ENCODE data around the gene SERTAD4. TPM values are rescaled to one million over a fixed set of nuclear protein-coding genes. Genes with fewer than 3 reads are reported as not detected.

SERTAD4 gene
- total RNA-seq, 2 experiments from 2014 or later: not detected

DNA sequence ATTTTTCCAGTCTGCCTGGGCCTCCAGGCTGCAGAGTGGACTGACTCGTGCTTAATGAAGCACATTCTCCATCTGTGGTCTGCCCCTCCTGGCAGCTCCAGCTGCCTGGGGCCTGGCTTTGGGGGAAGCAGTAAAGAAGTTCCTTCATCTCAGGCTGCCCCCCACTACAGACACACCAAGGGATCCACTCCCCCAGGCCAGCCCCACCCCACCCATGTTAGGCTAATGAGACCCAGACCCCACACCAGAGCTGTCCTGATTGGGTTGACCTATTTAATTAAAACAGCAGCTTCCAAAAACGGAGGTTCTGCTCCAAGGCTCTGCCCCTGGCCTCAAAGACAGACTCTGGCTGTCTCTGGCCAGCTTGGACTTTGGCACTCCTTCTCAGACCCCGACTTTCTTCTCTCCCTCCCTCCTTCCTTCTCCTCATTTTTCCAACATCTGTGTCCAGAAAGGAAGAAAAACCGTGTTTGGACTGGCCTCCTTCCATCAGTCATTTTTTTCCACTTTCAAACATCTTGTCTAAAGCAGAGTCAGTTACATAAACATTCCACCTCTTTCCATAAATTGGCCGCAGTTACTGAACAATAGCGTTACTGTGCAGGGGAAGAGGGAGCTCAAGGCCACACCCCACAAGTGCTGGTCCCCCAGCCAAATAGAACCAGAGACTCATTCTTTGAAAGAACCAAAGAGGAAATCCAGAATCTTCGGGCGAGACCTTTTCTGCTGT, 29.7 kb downstream of the SERTAD4 start:
- TF ChIP-seq, protein P1, sequence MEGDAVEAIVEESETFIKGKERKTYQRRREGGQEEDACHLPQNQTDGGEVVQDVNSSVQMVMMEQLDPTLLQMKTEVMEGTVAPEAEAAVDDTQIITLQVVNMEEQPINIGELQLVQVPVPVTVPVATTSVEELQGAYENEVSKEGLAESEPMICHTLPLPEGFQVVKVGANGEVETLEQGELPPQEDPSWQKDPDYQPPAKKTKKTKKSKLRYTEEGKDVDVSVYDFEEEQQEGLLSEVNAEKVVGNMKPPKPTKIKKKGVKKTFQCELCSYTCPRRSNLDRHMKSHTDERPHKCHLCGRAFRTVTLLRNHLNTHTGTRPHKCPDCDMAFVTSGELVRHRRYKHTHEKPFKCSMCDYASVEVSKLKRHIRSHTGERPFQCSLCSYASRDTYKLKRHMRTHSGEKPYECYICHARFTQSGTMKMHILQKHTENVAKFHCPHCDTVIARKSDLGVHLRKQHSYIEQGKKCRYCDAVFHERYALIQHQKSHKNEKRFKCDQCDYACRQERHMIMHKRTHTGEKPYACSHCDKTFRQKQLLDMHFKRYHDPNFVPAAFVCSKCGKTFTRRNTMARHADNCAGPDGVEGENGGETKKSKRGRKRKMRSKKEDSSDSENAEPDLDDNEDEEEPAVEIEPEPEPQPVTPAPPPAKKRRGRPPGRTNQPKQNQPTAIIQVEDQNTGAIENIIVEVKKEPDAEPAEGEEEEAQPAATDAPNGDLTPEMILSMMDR (IDR thresholded peaks at IDR 0.05): no peak
- Mint-ChIP-seq H3K27me3 (peaks cover 12% of the 10 kb centered on the region), H3K9me3 (no peaks in the 10 kb centered on the region), H3K4me3 (no peak overlapping the region), H3K27ac (no peak overlapping the region), H3K36me3 (ENCODE audit: low read depth) (no peaks in the 10 kb centered on the region), H3K4me1 (ENCODE audit: low read depth) (no peaks in the 10 kb centered on the region)
- ATAC-seq (ENCODE audit: poor library complexity): no peak
- Histone ChIP-seq H3K36me3 (ENCODE audit: insufficient read depth, low read length) (no peaks in the 10 kb centered on the region), H3K4me3 (ENCODE audit: low read length) (no peak overlapping the region), H3K27ac (ENCODE audit: low read depth in 1 of 2, low read length in 2 of 2) (no peak overlapping the region), H3K27me3 (ENCODE audit: control insufficient read depth in 1 of 2, insufficient read depth in 2 of 2, low read length in 2 of 2) (peaks cover 0 to 2% of the 10 kb centered on the region in 2 experiments), H3K4me1 (ENCODE audit: insufficient read depth, low read length) (no peaks in the 10 kb centered on the region), H3K9me3 (ENCODE audit: control insufficient read depth in 1 of 2, insufficient read depth in 1 of 2, low read length in 2 of 2) (no peaks in the 10 kb centered on the region)
- CTCF ChIA-PET: no interaction called here
- intact Hi-C loops (cut with DNase I, micrococcal nuclease): no loop called here
- POLR2A ChIA-PET: no interaction called here
- DNase-seq: no peak

DNA sequence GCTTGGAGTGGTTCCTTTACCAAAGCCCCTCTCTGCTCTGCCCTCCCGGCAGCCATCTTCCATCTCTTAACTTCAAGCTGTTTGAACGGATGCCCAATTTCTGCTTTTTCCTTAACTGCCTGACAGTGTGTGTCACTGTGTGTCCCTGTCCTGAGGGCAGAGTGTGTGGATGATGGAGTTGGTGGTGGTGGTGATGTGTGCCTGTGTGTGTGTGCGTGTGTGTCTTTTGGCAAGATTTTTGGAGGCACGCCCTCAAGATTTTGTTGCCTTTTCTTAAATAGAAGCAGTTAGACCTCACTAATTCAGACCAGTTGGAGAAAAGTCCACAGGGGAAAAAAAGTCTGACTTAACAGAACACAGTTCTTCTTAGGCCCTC, 30.3 kb downstream of the SERTAD4 start:
- H3K27me3 Mint-ChIP-seq: peaks cover 6% of the 10 kb centered on the region
- POLR2A ChIA-PET: no interaction called here
- H3K9me3 ChIP-seq (ENCODE audit: control insufficient read depth in 1 of 2, insufficient read depth in 1 of 2, low read length in 2 of 2): no peaks in the 10 kb centered on the region
- DNase-seq: no peak
- no peak overlapping the region for H3K27ac Mint-ChIP-seq
- TF ChIP-seq, protein P1 (IDR thresholded peaks at IDR 0.05): no peak
- H3K9me3 Mint-ChIP-seq: no peaks in the 10 kb centered on the region
- intact Hi-C loops (cut with DNase I, micrococcal nuclease): no loop called here
- H3K4me1 Mint-ChIP-seq (ENCODE audit: low read depth): no peaks in the 10 kb centered on the region
- no peaks in the 10 kb centered on the region for H3K4me1 ChIP-seq (ENCODE audit: insufficient read depth, low read length)
- H3K36me3 Mint-ChIP-seq (ENCODE audit: low read depth): no peaks in the 10 kb centered on the region
- ATAC-seq (ENCODE audit: poor library complexity): no peak
- H3K27ac ChIP-seq (ENCODE audit: low read depth in 1 of 2, low read length in 2 of 2): no peak overlapping the region
- no peak overlapping the region for H3K4me3 Mint-ChIP-seq
- H3K4me3 ChIP-seq (ENCODE audit: low read length): no peak overlapping the region
- no peaks in the 10 kb centered on the region for H3K36me3 ChIP-seq (ENCODE audit: insufficient read depth, low read length)
- CTCF ChIA-PET: no interaction called here
- H3K27me3 ChIP-seq (ENCODE audit: control insufficient read depth in 1 of 2, insufficient read depth in 2 of 2, low read length in 2 of 2): peaks cover 0 to 2% of the 10 kb centered on the region in 2 experiments

DNA sequence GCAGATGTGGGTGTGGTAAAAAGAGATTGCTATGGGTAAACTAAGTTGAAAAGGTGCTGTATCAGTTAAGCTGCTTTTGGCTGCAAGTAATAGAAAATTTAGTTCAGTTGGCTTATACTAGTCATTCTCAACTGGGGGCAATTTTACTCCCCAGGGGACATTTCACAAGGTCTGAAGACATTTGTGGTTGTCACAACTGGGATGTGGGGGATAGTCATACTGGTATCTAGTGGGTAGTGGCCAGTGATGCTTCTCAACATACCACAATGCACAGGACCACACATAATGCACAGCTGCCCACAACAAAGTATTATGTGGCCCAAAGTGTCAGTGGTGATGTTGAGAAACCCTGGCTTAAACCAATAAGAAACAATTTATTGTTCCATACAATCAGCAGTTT, 31.4 kb downstream of the SERTAD4 start:
- POLR2A ChIA-PET: no interaction called here
- intact Hi-C loops (cut with DNase I, micrococcal nuclease): no loop called here
- no peak overlapping the region for H3K4me3 Mint-ChIP-seq
- H3K27me3 Mint-ChIP-seq: peaks cover 8% of the 10 kb centered on the region
- H3K9me3 ChIP-seq (ENCODE audit: control insufficient read depth in 1 of 2, insufficient read depth in 1 of 2, low read length in 2 of 2): no peaks in the 10 kb centered on the region
- CTCF ChIA-PET: no interaction called here
- no peak overlapping the region for H3K27ac ChIP-seq (ENCODE audit: low read depth in 1 of 2, low read length in 2 of 2)
- no peak for ATAC-seq (ENCODE audit: poor library complexity)
- no peaks in the 10 kb centered on the region for H3K4me1 Mint-ChIP-seq (ENCODE audit: low read depth)
- no peak overlapping the region for H3K4me3 ChIP-seq (ENCODE audit: low read length)
- no peaks in the 10 kb centered on the region for H3K36me3 ChIP-seq (ENCODE audit: insufficient read depth, low read length)
- no peaks in the 10 kb centered on the region for H3K9me3 Mint-ChIP-seq
- no peaks in the 10 kb centered on the region for H3K36me3 Mint-ChIP-seq (ENCODE audit: low read depth)
- H3K27ac Mint-ChIP-seq: no peak overlapping the region
- DNase-seq: no peak
- no peaks in the 10 kb centered on the region for H3K4me1 ChIP-seq (ENCODE audit: insufficient read depth, low read length)
- peaks cover 0 to 2% of the 10 kb centered on the region in 2 experiments for H3K27me3 ChIP-seq (ENCODE audit: control insufficient read depth in 1 of 2, insufficient read depth in 2 of 2, low read length in 2 of 2)
- TF ChIP-seq, protein P1 (IDR thresholded peaks at IDR 0.05): no peak

All from CD4-positive, alpha-beta T cell (primary cell).